Ishikawa (cell line): ENCODE results near the gene TLN1.

Experiments used
- CEBPB ChIP-seq: IDR thresholded peaks from 2 replicates; pipeline ENCODE4 v1.6.1; 2012
- CREB1 ChIP-seq: IDR thresholded peaks from 2 replicates; pipeline ENCODE4 v1.6.1; 2012; ENCODE audit warnings: low read depth
- EGR1 ChIP-seq: IDR thresholded peaks from 2 replicates; pipeline ENCODE4 v1.6.1; 2012
- EP300 ChIP-seq: IDR thresholded peaks from 2 replicates; pipeline ENCODE4 v1.6.1; 2012; ENCODE audit warnings: borderline replicate concordance
- FOXM1 ChIP-seq: IDR thresholded peaks from 2 replicates; pipeline ENCODE4 v1.6.1; 2012; ENCODE audit warnings: low read depth, borderline replicate concordance
- MAX ChIP-seq: IDR thresholded peaks from 2 replicates; pipeline ENCODE4 v1.6.1; 2012
- NFIC ChIP-seq: IDR thresholded peaks from 2 replicates; pipeline ENCODE4 v1.6.1; 2012
- RAD21 ChIP-seq: IDR thresholded peaks from 2 replicates; pipeline ENCODE4 v1.6.1; 2012; ENCODE audit warnings: low read depth
- REST ChIP-seq: IDR thresholded peaks from 2 replicates; pipeline ENCODE4 v1.6.1; 2012; ENCODE audit warnings: low read depth, mild to moderate bottlenecking
- TAF1 ChIP-seq: IDR thresholded peaks from 2 replicates; pipeline ENCODE4 v1.6.1; 2012; ENCODE audit warnings: low read depth, mild to moderate bottlenecking
- TCF12 ChIP-seq: IDR thresholded peaks from 2 replicates; pipeline ENCODE4 v1.6.1; 2012; ENCODE audit warnings: low read depth
- TEAD4 ChIP-seq: IDR thresholded peaks from 2 replicates; pipeline ENCODE4 v1.6.1; 2012
- YY1 ChIP-seq: IDR thresholded peaks from 2 replicates; pipeline ENCODE4 v1.6.1; 2012; ENCODE audit warnings: low read depth
- ZBTB7A ChIP-seq: IDR thresholded peaks from 2 replicates; pipeline ENCODE4 v1.6.1; 2012; ENCODE audit warnings: low read depth
- TF ChIP-seq, protein P1 (sequence below): IDR thresholded peaks from 2 replicates; pipeline ENCODE4 v1.6.1; 2012

Gene TLN1

DNA sequence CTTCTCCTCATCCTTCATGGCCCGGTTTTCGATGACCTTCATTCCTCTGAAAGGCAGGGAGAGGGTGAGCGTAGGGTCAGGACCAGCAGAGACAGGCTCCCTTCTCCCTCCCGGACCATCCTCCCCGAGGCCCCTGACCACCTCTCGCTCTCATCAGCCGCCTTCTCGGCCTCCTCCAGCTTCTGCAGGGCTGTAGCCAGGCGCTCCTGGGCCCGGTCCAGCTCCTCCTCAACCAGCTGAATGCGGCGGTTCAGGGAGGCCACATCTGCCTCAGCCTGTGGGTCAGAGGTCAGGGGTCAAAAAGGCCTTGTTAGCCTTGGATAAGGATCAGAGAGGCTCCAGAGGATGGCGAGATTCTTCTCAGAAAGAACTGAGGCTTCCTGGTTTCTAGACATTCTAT lies 46.5 kb downstream of the TLN1 start:
- TF ChIP-seq ZBTB7A (no peak), TCF12 (no peak), MAX (no peak), EP300 (no peak), EGR1 (no peak), NFIC (no peak)

DNA sequence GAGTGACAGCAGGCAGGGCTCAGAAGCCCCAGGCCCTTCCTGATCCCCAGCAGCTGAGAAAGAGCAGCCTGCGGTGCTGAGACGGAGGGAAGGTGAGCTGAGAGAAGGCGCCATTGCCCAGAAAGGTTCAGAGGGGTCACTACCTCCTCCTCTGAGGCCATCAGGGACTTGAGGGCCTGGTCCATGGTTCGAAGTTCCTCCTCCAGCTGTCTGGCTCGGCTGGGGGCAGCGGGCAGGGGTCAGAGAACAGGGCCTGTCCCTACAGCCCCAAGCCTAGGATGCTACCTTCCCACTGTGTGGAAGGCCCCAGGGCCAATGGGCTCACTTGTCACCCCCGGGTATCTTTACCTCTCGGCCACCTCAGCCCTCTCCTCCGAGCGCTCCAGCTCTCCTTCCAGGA lies 47.1 kb downstream of the TLN1 start:
- TF ChIP-seq REST = no peak
- TF ChIP-seq YY1 = no peak
- TF ChIP-seq TEAD4 = no peak
- no peak for TF ChIP-seq RAD21
- no peak for TF ChIP-seq CEBPB
- TF ChIP-seq CREB1 = no peak
- TF ChIP-seq FOXM1 = no peak
- TF ChIP-seq EGR1 = no peak
- no peak for TF ChIP-seq TCF12

- TF ChIP-seq YY1 (no peak), ZBTB7A (no peak), TCF12 (no peak), FOXM1 (no peak), CREB1 (no peak), RAD21 (no peak), REST (no peak), MAX (no peak), EP300 (no peak)
- TF ChIP-seq, protein P1, sequence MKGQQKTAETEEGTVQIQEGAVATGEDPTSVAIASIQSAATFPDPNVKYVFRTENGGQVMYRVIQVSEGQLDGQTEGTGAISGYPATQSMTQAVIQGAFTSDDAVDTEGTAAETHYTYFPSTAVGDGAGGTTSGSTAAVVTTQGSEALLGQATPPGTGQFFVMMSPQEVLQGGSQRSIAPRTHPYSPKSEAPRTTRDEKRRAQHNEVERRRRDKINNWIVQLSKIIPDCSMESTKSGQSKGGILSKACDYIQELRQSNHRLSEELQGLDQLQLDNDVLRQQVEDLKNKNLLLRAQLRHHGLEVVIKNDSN = no peak
Measured at GRCh38 chr9:35683323-35683722, 48.7 kb downstream of the TLN1 start.

GRCh38 chr9:35682520-35683315 lies 49.3 kb downstream of the TLN1 start:
- no peak for TF ChIP-seq TEAD4
- TF ChIP-seq CREB1 = no peak
- no peak for TF ChIP-seq TAF1
- no peak for TF ChIP-seq CEBPB
- TF ChIP-seq NFIC = no peak
- no peak for TF ChIP-seq EGR1
- no peak for TF ChIP-seq RAD21
- TF ChIP-seq, protein P1 = no peak
- TF ChIP-seq FOXM1 = no peak
- no peak for TF ChIP-seq TCF12
- no peak for TF ChIP-seq YY1
- TF ChIP-seq ZBTB7A = no peak
- TF ChIP-seq EP300 = no peak
- TF ChIP-seq MAX = no peak
- TF ChIP-seq REST = no peak
